GM19023 (cell line): ENCODE data around the gene TTI1.
"Not testable (repeated sequence)": the region's sequence is repeated elsewhere in the genome, so short reads cannot be mapped to it uniquely, and the experiment has no call there.

Experiments
- ATAC-seq: cut with Tn5 transposase; IDR thresholded peaks from one replicate; pipeline ENCODE4 v1.9.1; 2021; ENCODE audit warnings: mild to moderate bottlenecking, moderate library complexity; ENCODE audit not compliant: unreplicated experiment

Gene TTI1

GRCh38 chr20:38012332-38012731, 20.9 kb downstream of the TTI1 start:
- ATAC-seq: no peak

GRCh38 chr20:38011696-38012095, 21.6 kb downstream of the TTI1 start:
- no peak for ATAC-seq

GRCh38 chr20:38009416-38009815, 23.8 kb downstream of the TTI1 start:
- ATAC-seq: not testable (repeated sequence)

- ATAC-seq: no peak
These were observed 24.9 kb downstream of the TTI1 start for GRCh38 chr20:38008233-38008944.

- ATAC-seq: no peak
These were observed 25.7 kb downstream of the TTI1 start for GRCh38 chr20:38007526-38007925.

GRCh38 chr20:38005903-38006302, 27.4 kb downstream of the TTI1 start:
- no peak for ATAC-seq

- ATAC-seq: no peak
These were observed 28.8 kb downstream of the TTI1 start for GRCh38 chr20:38004416-38004815.

- ATAC-seq: no peak
These were observed 30.8 kb downstream of the TTI1 start for GRCh38 chr20:38002422-38002821.

- no peak for ATAC-seq
These were observed 31.3 kb downstream of the TTI1 start for GRCh38 chr20:38001981-38002380.

- ATAC-seq: no peak
These were observed 31.9 kb downstream of the TTI1 start for GRCh38 chr20:38001173-38001875.

- no peak for ATAC-seq
These were observed 33.0 kb downstream of the TTI1 start for GRCh38 chr20:38000293-38000692.

- ATAC-seq: no peak
These were observed 33.6 kb downstream of the TTI1 start for GRCh38 chr20:37999526-38000263.

- ATAC-seq: no peak
These were observed 35.7 kb downstream of the TTI1 start for GRCh38 chr20:37997516-37997915.

GRCh38 chr20:37995856-37996605, 37.2 kb downstream of the TTI1 start:
- ATAC-seq: no peak

GRCh38 chr20:37994512-37994911, 38.7 kb downstream of the TTI1 start:
- no peak for ATAC-seq

GRCh38 chr20:37992802-37993409, 40.4 kb downstream of the TTI1 start:
- ATAC-seq: no peak

GRCh38 chr20:37991908-37992307, 41.3 kb downstream of the TTI1 start:
- no peak for ATAC-seq

GRCh38 chr20:37991157-37991866, 41.9 kb downstream of the TTI1 start:
- no peak for ATAC-seq

GRCh38 chr20:37990571-37991151, 42.6 kb downstream of the TTI1 start:
- ATAC-seq: peak; percentile 94
